ENCODE data around the gene RBFOX1.

- TF ChIP-seq CTCF (IDR thresholded peaks at IDR 0.05) = no peak
- TF ChIP-seq POLR2A (IDR thresholded peaks at IDR 0.05) = no peak
These were observed 265.0 kb downstream of the RBFOX1 start for GRCh38 chr16:7597677-7598076.

Measured in Peyer's patch (tissue), 4 donors.